Measurements from ENCODE around the gene KREMEN1.

GRCh38 chr22:29121124-29121523 lies 48.3 kb downstream of the KREMEN1 start:
- no peak for TF ChIP-seq EZH2 (IDR thresholded peaks at IDR 0.05)
- TF ChIP-seq CTCF (IDR thresholded peaks at IDR 0.05 in 2 of 3, conservative IDR thresholded peaks at IDR 0.05 in 1 of 3; ENCODE audit: borderline replicate concordance in 1 of 3, insufficient read depth in 1 of 3, low read depth in 2 of 3, low read length in 2 of 3), result no peak
